SK-N-SH (cell line): Measurements from ENCODE around the gene TUBB1. TPM values are rescaled to one million over a fixed set of nuclear protein-coding genes. Genes with fewer than 3 reads are reported as not detected.

Experiments
- CTCF ChIA-PET: fragments of 300-600, 350-600 bp; formaldehyde crosslinking; extraction: SDS; loops from one replicate; lab custom pipeline; 2021; lab: Yijun Ruan, JAX
- POLR2A ChIA-PET: fragments of 350-600 bp; sonication (Branson Sonifier 250); formaldehyde crosslinking; extraction: SDS; loops from one replicate; lab custom pipeline; 2020; ENCODE audit warnings: antibody characterized with exemption, inconsistent platforms; lab: Yijun Ruan, JAX
- DNase-seq: peaks from one replicate; pipeline ENCODE4 v3.0.0; 2012
- H2AFZ ChIP-seq: fragments of 200-600 bp; sonication (generic); 2 replicates; pipeline ENCODE4 v1.8.1; 2016; ENCODE audit warnings: antibody characterized with exemption, mild to moderate bottlenecking, low read depth
- H3F3A ChIP-seq: fragments of 200-600 bp; sonication (generic); replicated peaks from 2 replicates; pipeline ENCODE3; 2016; ENCODE audit warnings: antibody characterized with exemption, mild to moderate bottlenecking; ENCODE audit not compliant: insufficient read depth
- H3K27ac ChIP-seq, 2 experiments: fragments of 200-500 bp in 1 of 2; fragments of 200-600 bp in 1 of 2; sonication (Bioruptor generic) in 1 of 2; sonication (generic), shearing (Covaris generic) in 1 of 2; 2 replicates each; pipeline versions ENCODE4 v1.5.1 to v1.6.1; 2014 to 2016; ENCODE audit warnings: low read depth in 2 of 2, inconsistent platforms in 1 of 2, low read length in 1 of 2, mild to moderate bottlenecking in 1 of 2, mixed read lengths in 1 of 2
- H3K27me3 ChIP-seq: fragments of 200-600 bp; sonication (generic), shearing (Covaris generic); 2 replicates; pipeline ENCODE4 v1.6.1; 2016; ENCODE audit warnings: mixed run types; ENCODE audit not compliant: insufficient read depth
- H3K36me3 ChIP-seq, 2 experiments: fragments of 200-500 bp in 1 of 2; fragments of 200-600 bp in 1 of 2; sonication (Bioruptor generic) in 1 of 2; sonication (generic) in 1 of 2; replicated peaks in 1 of 2; 2 replicates each; pipeline versions ENCODE3 to v1.5.1; 2014 to 2016; ENCODE audit warnings: low read length in 1 of 2, mild to moderate bottlenecking in 1 of 2; ENCODE audit not compliant: insufficient read depth in 2 of 2, control insufficient read depth in 1 of 2
- H3K4me1 ChIP-seq, 2 experiments: fragments of 200-500 bp in 1 of 2; fragments of 200-600 bp in 1 of 2; sonication (Bioruptor generic) in 1 of 2; sonication (generic), shearing (Covaris generic) in 1 of 2; 2 replicates each; pipeline versions ENCODE4 v1.5.1 to v1.6.1; 2014 to 2016; ENCODE audit warnings: low read depth in 1 of 2, low read length in 1 of 2, mixed run types in 1 of 2; ENCODE audit not compliant: insufficient read depth in 2 of 2, control insufficient read depth in 1 of 2
- H3K4me2 ChIP-seq: fragments of 200-600 bp; sonication (generic), shearing (Covaris generic); 2 replicates; pipeline ENCODE4 v1.6.1; 2017; ENCODE audit warnings: mixed run types
- H3K4me3 ChIP-seq, 2 experiments: fragments of 200-500 bp in 1 of 2; fragments of 200-600 bp in 1 of 2; sonication (Bioruptor generic) in 1 of 2; sonication (generic), shearing (Covaris generic) in 1 of 2; 2 replicates each; pipeline versions ENCODE4 v1.5.1 to v1.8.1; 2014 to 2016; ENCODE audit warnings: low read depth in 2 of 2, inconsistent platforms in 1 of 2, low read length in 1 of 2, mild to moderate bottlenecking in 1 of 2, mixed read lengths in 1 of 2, moderate library complexity in 1 of 2
- H3K79me2 ChIP-seq: fragments of 200-600 bp; sonication (generic); 2 replicates; pipeline ENCODE4 v1.8.1; 2017; ENCODE audit warnings: mild to moderate bottlenecking; ENCODE audit not compliant: insufficient read depth
- H3K9ac ChIP-seq: fragments of 200-600 bp; sonication (generic); 2 replicates; pipeline ENCODE4 v1.6.1; 2017; ENCODE audit warnings: mixed run types
- H3K9me2 ChIP-seq: fragments of 200-600 bp; sonication (generic); 2 replicates; pipeline ENCODE4 v1.6.1; 2017; ENCODE audit warnings: mixed run types
- H3K9me3 ChIP-seq: fragments of 200-600 bp; sonication (generic); 2 replicates; pipeline ENCODE4 v1.6.1; 2017; ENCODE audit warnings: mixed run types, mild to moderate bottlenecking, moderate library complexity
- H4K20me1 ChIP-seq: fragments of 200-600 bp; sonication (generic); 2 replicates; pipeline ENCODE4 v1.6.1; 2017; ENCODE audit warnings: mild to moderate bottlenecking, mixed run types; ENCODE audit not compliant: insufficient read depth
- ELF1 ChIP-seq: IDR thresholded peaks from 2 replicates; pipeline ENCODE4 v1.4.0; 2012
- EP300 ChIP-seq, 2 experiments: IDR thresholded peaks; 2 replicates each; pipeline versions ENCODE4 v1.4.0 to v1.6.1; 2012; ENCODE audit warnings: borderline replicate concordance in 1 of 2, low read depth in 1 of 2, low read length in 1 of 2
- EZH2phosphoT487 ChIP-seq: fragments of 200-600 bp; sonication (generic); IDR thresholded peaks from 2 replicates; pipeline ENCODE4 v1.6.1; 2017; ENCODE audit warnings: low read depth, mixed run types, mild to moderate bottlenecking, antibody characterized with exemption, moderate library complexity, borderline replicate concordance
- FOXJ3 ChIP-seq: sonication (generic); formaldehyde crosslinking; IDR thresholded peaks from 2 replicates; pipeline ENCODE4 v1.5.1; 2020; ENCODE audit warnings: mild to moderate bottlenecking, missing genetic modification reagents
- MXI1 ChIP-seq: IDR thresholded peaks from 2 replicates; pipeline ENCODE4 v1.6.1; 2012; ENCODE audit warnings: mild to moderate bottlenecking, low read depth, low read length, improper control_type of control experiment
- NFIC ChIP-seq: IDR thresholded peaks from 2 replicates; pipeline ENCODE4 v1.4.0; 2012; ENCODE audit warnings: borderline replicate concordance
- RAD21 ChIP-seq: IDR thresholded peaks from 2 replicates; pipeline ENCODE4 v1.6.1; 2012; ENCODE audit warnings: mild to moderate bottlenecking, low read length
- ZBTB33 ChIP-seq: IDR thresholded peaks from 2 replicates; pipeline ENCODE4 v1.4.0; 2012; ENCODE audit warnings: low read depth, borderline replicate concordance
- WGBS: methylation state at CpG from one replicate; pipeline ENCODE4 v1.1.6; 2017; ENCODE audit warnings: low lambda C conversion rate; 5-methylcytosine and 5-hydroxymethylcytosine counted together
- polyA plus RNA-seq, 3 experiments: library from polyadenylated mRNA; depleted of rRNA; stranded (reverse); fragments of >200 nt; gene quantifications; 2 replicates each; pipeline ENCODE4 v1.2.3, GENCODE V29; 2012
- TF ChIP-seq, protein P1 (sequence below): fragments of 150-350 bp; IDR thresholded peaks from 2 replicates; pipeline ENCODE4 v1.6.1; 2017; ENCODE audit warnings: antibody characterized with exemption, low read length, low read depth, borderline replicate concordance
- TF ChIP-seq, protein P2 (sequence below): fragments of 150-350 bp; IDR thresholded peaks from 2 replicates; pipeline ENCODE4 v1.6.1; 2016; ENCODE audit warnings: mild to moderate bottlenecking, low read depth, low read length
- TF ChIP-seq, protein P3 (sequence below): IDR thresholded peaks from 2 replicates; pipeline ENCODE4 v1.4.0; 2012; ENCODE audit warnings: low read depth

Gene TUBB1
- polyA plus RNA-seq (2012; rRNA removed), result 0.02 TPM in 1 of 2 replicates, not detected in the other
- not detected in 2 replicates for polyA plus RNA-seq (2012; cell fraction: cytosol; rRNA removed)
- polyA plus RNA-seq (2012; cell fraction: nucleus; rRNA removed), result 0.01 TPM in 1 of 2 replicates, not detected in the other

GRCh38 chr20:59019217-59019616, at the start of gene TUBB1:
Gene TUBB1, plus strand, starts transcription at chr20:59019429. Its CDS starts 94 bp downstream, at chr20:59019523.
- no peaks in the 10 kb centered on the region for H3K9me2 ChIP-seq
- WGBS, result 99% methylated on average over 5 of the region's 5 CpGs
- no peaks in the 10 kb centered on the region for H4K20me1 ChIP-seq
- no peak within 1 kb of the TSS for H3K9ac ChIP-seq
- H3K4me1 ChIP-seq, result peaks cover 8 to 38% of the 10 kb centered on the region in 2 experiments
- H2AFZ ChIP-seq, result no peak within 1 kb of the TSS
- no peak within 1 kb of the TSS for H3K27ac ChIP-seq
- no peak within 1 kb of the TSS for H3K4me2 ChIP-seq
- H3K27me3 ChIP-seq, result no peaks in the 10 kb centered on the region
- H3K9me3 ChIP-seq, result no peaks in the 10 kb centered on the region
- no peak for DNase-seq
- TF ChIP-seq ELF1, result no peak
- no peak for TF ChIP-seq EZH2phosphoT487
- TF ChIP-seq ZBTB33, result no peak
- TF ChIP-seq MXI1, result no peak
- TF ChIP-seq, protein P1, sequence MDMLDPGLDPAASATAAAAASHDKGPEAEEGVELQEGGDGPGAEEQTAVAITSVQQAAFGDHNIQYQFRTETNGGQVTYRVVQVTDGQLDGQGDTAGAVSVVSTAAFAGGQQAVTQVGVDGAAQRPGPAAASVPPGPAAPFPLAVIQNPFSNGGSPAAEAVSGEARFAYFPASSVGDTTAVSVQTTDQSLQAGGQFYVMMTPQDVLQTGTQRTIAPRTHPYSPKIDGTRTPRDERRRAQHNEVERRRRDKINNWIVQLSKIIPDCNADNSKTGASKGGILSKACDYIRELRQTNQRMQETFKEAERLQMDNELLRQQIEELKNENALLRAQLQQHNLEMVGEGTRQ, result no peak
- H3F3A ChIP-seq, result peaks cover 24% of the 10 kb centered on the region
- no peak within 1 kb of the TSS for H3K4me3 ChIP-seq
- peaks cover 10% of the 10 kb centered on the region; the same call in 1 of the 2 replicates for H3K79me2 ChIP-seq
- peaks cover 10 to 13% of the 10 kb centered on the region in 2 experiments for H3K36me3 ChIP-seq
- ChIA-PET POLR2A (interaction anchor here (2.4 kb wide), 1 partner anchor 13 kb away, joined by 7 read pairs; the partner anchor contains the start of gene ATP5F1E), CTCF (interaction anchor here (0.7 kb wide), 2 partner anchors 27 to 32 kb away, joined by 3 read pairs; no protein-coding TSS in a partner anchor)

DNA sequence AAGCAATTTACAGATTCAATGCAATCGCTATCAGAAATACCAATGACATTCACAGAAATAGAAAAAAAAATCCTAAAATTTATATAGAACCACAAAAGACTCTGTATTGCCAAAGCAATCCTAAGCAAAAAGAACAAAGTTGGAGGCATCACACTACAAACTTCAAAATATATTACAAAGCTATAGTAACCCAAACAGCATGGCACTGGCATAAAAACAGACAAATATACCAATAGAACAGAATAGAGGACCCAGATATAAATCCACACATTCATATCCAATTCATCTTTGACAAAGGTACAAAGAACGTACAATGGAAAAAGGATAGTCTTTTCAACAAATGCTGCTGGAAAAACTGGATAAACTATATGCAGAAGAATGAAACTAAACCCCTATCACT, 49.8 kb upstream of the TUBB1 start:
- CTCF ChIA-PET, result no interaction called here

GRCh38 chr20:58970146-58970545, 49.1 kb upstream of the TUBB1 start:
- Histone ChIP-seq H3K27me3 (no peaks in the 10 kb centered on the region), H3K4me3 (no peak overlapping the region), H3K9me2 (no peaks in the 10 kb centered on the region), H3K4me2 (no peak overlapping the region), H3K9me3 (no peaks in the 10 kb centered on the region; the same call in 1 of the 2 replicates), H3K27ac (no peak overlapping the region), H3K9ac (no peak overlapping the region), H3K36me3 (no peaks in the 10 kb centered on the region), H3K4me1 (no peaks in the 10 kb centered on the region), H3K79me2 (no peaks in the 10 kb centered on the region), H3F3A (no peaks in the 10 kb centered on the region), H2AFZ (no peak overlapping the region), H4K20me1 (no peaks in the 10 kb centered on the region)
- 44% methylated on average over 1 of the region's 1 CpG for WGBS
- ChIA-PET POLR2A (no interaction called here), CTCF (no interaction called here)
- no peak for DNase-seq
- TF ChIP-seq, protein P2, sequence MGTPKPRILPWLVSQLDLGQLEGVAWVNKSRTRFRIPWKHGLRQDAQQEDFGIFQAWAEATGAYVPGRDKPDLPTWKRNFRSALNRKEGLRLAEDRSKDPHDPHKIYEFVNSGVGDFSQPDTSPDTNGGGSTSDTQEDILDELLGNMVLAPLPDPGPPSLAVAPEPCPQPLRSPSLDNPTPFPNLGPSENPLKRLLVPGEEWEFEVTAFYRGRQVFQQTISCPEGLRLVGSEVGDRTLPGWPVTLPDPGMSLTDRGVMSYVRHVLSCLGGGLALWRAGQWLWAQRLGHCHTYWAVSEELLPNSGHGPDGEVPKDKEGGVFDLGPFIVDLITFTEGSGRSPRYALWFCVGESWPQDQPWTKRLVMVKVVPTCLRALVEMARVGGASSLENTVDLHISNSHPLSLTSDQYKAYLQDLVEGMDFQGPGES, result no peak
- TF ChIP-seq RAD21 (no peak), EP300 (IDR thresholded peaks at IDR 0.05; ENCODE audit: borderline replicate concordance in 1 of 2, low read depth in 1 of 2, low read length in 1 of 2) (no peak), NFIC (no peak), FOXJ3 (CRISPR knock-in tag) (no peak), ZBTB33 (no peak)

More for the DNA sequence above, 49.8 kb upstream of the TUBB1 start:
- no peaks in the 10 kb centered on the region for H3K27me3 ChIP-seq
- WGBS, result 19% methylated on average over 2 of the region's 2 CpGs
- no peaks in the 10 kb centered on the region for H3K9me2 ChIP-seq
- H3K27ac ChIP-seq, result no peak overlapping the region
- H2AFZ ChIP-seq, result no peak overlapping the region
- POLR2A ChIA-PET, result interaction anchor here (0.7 kb wide), 1 partner anchor 249 kb away, joined by 4 read pairs; no protein-coding TSS in a partner anchor
- H3K4me3 ChIP-seq, result no peak overlapping the region
- no peaks in the 10 kb centered on the region for H3F3A ChIP-seq
- DNase-seq, result no peak
- no peak overlapping the region for H3K4me2 ChIP-seq
- H3K9me3 ChIP-seq, result no peaks in the 10 kb centered on the region; the same call in 1 of the 2 replicates
- H3K79me2 ChIP-seq, result no peaks in the 10 kb centered on the region
- no peaks in the 10 kb centered on the region for H3K4me1 ChIP-seq
- H3K9ac ChIP-seq, result no peak overlapping the region
- no peaks in the 10 kb centered on the region for H3K36me3 ChIP-seq
- TF ChIP-seq, protein P3, sequence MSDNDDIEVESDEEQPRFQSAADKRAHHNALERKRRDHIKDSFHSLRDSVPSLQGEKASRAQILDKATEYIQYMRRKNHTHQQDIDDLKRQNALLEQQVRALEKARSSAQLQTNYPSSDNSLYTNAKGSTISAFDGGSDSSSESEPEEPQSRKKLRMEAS, result no peak
- TF ChIP-seq, all 33 proteins: peak for 0
- no peaks in the 10 kb centered on the region for H4K20me1 ChIP-seq
